ENCODE measurements around the gene NCAPG2. TPM values are rescaled to one million over a fixed set of nuclear protein-coding genes. Genes with fewer than 3 reads are reported as not detected.
A peak's percentile ranks its signal among the peaks of the same experiment; 100 is the strongest.

Gene NCAPG2
- total and polyA plus RNA-seq, 10 of the 15 experiments (the other 5 are each of a cell fraction or from before 2014, with no cell fraction given) = 11.2 to 78.2 (median 49.2) TPM

DNA sequence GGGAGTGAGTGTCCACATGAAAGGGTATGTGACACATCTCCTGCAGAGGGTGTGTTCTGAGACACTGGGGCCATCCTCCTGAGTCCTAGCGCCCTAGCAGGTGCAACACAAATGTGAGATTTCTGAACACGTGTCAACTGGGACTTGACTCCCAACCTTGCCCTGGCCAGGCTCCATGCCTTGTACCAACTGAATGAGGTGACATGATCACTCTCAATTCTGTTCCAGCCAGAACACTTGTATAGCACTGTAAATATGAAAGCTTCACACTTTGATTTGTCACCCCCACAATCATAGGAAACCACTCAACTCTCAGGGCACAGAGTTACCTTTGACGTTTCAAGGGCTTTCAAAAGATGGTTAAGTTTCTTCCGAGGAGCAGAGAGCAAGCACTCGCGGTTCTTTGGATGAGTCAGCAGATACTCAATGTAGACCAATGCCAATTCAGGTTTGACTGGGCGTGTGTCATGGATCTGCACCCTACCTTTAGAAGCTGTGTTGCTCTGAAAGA, 48.6 kb downstream of the NCAPG2 start (continued):
- TF ChIP-seq, protein P1, sequence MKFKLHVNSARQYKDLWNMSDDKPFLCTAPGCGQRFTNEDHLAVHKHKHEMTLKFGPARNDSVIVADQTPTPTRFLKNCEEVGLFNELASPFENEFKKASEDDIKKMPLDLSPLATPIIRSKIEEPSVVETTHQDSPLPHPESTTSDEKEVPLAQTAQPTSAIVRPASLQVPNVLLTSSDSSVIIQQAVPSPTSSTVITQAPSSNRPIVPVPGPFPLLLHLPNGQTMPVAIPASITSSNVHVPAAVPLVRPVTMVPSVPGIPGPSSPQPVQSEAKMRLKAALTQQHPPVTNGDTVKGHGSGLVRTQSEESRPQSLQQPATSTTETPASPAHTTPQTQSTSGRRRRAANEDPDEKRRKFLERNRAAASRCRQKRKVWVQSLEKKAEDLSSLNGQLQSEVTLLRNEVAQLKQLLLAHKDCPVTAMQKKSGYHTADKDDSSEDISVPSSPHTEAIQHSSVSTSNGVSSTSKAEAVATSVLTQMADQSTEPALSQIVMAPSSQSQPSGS (IDR thresholded peaks at IDR 0.05; ENCODE audit: low read length) = peak; percentile 79; the same call in 1 of the 2 replicates
- TF ChIP-seq IKZF2 (IDR thresholded peaks at IDR 0.05) (peak; percentile 57 to 67; a peak in 2 of 4 replicates), KAT2A (conservative IDR thresholded peaks at IDR 0.05; ENCODE audit: control insufficient read depth, low read depth, low read length) (no peak), CHD2 (IDR thresholded peaks at IDR 0.05; ENCODE audit: borderline replicate concordance, low read depth, low read length) (no peak), SRF (IDR thresholded peaks at IDR 0.05; ENCODE audit: low read depth in 2 of 2, low read length in 2 of 2) (0 out of 4 replicates have a peak, but pooled peaks of 1 of the 2 experiments have one; percentile 41), ETV6 (conservative IDR thresholded peaks at IDR 0.05 in 1 of 2, IDR thresholded peaks at IDR 0.05 in 1 of 2; ENCODE audit: borderline replicate concordance in 1 of 2, low read depth in 1 of 2) (peak in 1 of 2 experiments; percentile 51; a peak in 2 of 4 replicates), NR2F1 (conservative IDR thresholded peaks at IDR 0.05) (peak; percentile 88), ASH2L (IDR thresholded peaks at IDR 0.05; ENCODE audit: borderline replicate concordance, low read depth) (no peak), ZNF207 (IDR thresholded peaks at IDR 0.05; ENCODE audit: borderline replicate concordance) (no peak), KDM1A (IDR thresholded peaks at IDR 0.05; ENCODE audit: borderline replicate concordance) (no peak), MTA2 (IDR thresholded peaks at IDR 0.05; ENCODE audit: low read depth) (peak; percentile 76; the same call in 1 of the 2 replicates), HSF1 (IDR thresholded peaks at IDR 0.05; ENCODE audit: low read depth, low read length) (no peak), NFIC (IDR thresholded peaks at IDR 0.05; ENCODE audit: low read depth, low read length) (peak; percentile 85), ZNF217 (IDR thresholded peaks at IDR 0.05) (peak; percentile 59; the same call in 1 of the 2 replicates), DPF2 (IDR thresholded peaks at IDR 0.05) (peak; percentile 72), ZSCAN29 (IDR thresholded peaks at IDR 0.05) (no peak)
- TF ChIP-seq, protein P2, sequence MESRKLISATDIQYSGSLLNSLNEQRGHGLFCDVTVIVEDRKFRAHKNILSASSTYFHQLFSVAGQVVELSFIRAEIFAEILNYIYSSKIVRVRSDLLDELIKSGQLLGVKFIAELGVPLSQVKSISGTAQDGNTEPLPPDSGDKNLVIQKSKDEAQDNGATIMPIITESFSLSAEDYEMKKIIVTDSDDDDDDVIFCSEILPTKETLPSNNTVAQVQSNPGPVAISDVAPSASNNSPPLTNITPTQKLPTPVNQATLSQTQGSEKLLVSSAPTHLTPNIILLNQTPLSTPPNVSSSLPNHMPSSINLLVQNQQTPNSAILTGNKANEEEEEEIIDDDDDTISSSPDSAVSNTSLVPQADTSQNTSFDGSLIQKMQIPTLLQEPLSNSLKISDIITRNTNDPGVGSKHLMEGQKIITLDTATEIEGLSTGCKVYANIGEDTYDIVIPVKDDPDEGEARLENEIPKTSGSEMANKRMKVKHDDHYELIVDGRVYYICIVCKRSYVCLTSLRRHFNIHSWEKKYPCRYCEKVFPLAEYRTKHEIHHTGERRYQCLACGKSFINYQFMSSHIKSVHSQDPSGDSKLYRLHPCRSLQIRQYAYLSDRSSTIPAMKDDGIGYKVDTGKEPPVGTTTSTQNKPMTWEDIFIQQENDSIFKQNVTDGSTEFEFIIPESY (IDR thresholded peaks at IDR 0.05) = no peak
- TF ChIP-seq, protein P3, sequence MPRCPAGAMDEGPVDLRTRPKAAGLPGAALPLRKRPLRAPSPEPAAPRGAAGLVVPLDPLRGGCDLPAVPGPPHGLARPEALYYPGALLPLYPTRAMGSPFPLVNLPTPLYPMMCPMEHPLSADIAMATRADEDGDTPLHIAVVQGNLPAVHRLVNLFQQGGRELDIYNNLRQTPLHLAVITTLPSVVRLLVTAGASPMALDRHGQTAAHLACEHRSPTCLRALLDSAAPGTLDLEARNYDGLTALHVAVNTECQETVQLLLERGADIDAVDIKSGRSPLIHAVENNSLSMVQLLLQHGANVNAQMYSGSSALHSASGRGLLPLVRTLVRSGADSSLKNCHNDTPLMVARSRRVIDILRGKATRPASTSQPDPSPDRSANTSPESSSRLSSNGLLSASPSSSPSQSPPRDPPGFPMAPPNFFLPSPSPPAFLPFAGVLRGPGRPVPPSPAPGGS (IDR thresholded peaks at IDR 0.05; ENCODE audit: borderline replicate concordance, insufficient read depth, low read depth, low read length, poor library complexity, severe bottlenecking) = peak; percentile 40
- TF ChIP-seq, protein P4, sequence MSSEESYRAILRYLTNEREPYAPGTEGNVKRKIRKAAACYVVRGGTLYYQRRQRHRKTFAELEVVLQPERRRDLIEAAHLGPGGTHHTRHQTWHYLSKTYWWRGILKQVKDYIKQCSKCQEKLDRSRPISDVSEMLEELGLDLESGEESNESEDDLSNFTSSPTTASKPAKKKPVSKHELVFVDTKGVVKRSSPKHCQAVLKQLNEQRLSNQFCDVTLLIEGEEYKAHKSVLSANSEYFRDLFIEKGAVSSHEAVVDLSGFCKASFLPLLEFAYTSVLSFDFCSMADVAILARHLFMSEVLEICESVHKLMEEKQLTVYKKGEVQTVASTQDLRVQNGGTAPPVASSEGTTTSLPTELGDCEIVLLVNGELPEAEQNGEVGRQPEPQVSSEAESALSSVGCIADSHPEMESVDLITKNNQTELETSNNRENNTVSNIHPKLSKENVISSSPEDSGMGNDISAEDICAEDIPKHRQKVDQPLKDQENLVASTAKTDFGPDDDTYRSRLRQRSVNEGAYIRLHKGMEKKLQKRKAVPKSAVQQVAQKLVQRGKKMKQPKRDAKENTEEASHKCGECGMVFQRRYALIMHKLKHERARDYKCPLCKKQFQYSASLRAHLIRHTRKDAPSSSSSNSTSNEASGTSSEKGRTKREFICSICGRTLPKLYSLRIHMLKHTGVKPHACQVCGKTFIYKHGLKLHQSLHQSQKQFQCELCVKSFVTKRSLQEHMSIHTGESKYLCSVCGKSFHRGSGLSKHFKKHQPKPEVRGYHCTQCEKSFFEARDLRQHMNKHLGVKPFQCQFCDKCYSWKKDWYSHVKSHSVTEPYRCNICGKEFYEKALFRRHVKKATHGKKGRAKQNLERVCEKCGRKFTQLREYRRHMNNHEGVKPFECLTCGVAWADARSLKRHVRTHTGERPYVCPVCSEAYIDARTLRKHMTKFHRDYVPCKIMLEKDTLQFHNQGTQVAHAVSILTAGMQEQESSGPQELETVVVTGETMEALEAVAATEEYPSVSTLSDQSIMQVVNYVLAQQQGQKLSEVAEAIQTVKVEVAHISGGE (CRISPR knock-in tag; IDR thresholded peaks at IDR 0.05) = no peak
